ENCODE results near the gene TEF. TPM values are rescaled to one million over a fixed set of nuclear protein-coding genes. Genes with fewer than 3 reads are reported as not detected.

TEF gene
- total and polyA plus RNA-seq, 7 donors: 12.6 to 30.3 (median 21.3) TPM

- WGBS, 2 donors: 0 to 1% methylated on average over 34 of the region's 34 CpGs
- Histone ChIP-seq H3K27me3 (no peaks in the 10 kb centered on the region), H3K4me1 (peaks cover 0 to 33% (median 29%) of the 10 kb centered on the region in 4 donors), H3K9me3 (no peaks in the 10 kb centered on the region), H3K36me3 (peaks cover 0 to 17% (median 3%) of the 10 kb centered on the region in 4 donors), H3K27ac (peak overlapping the region; percentile 97 to 99 (median 98)), H3K4me3 (peak overlapping the region; percentile 89 to 99 (median 98))
- intact Hi-C loops (cut with DNase I): loop anchor here (1.0 to 2.0 kb wide), 2 partner anchors 23 to 43 kb away; partner anchors contain the start of gene ACO2
- TF ChIP-seq POLR2A (IDR thresholded peaks at IDR 0.05) (no peak), POLR2AphosphoS5 (IDR thresholded peaks at IDR 0.05) (no peak), EP300 (IDR thresholded peaks at IDR 0.05) (no peak)
- DNase-seq: peak; percentile 76
Measured at GRCh38 chr22:41446057-41446501, 64.3 kb downstream of the TEF start.

GRCh38 chr22:41446639-41447434 is 65.1 kb downstream of the TEF start, which contains the start of gene TOB2:
TOB2 (minus strand) TSS chr22:41446801; CDS start chr22:41437345, 9,456 bp downstream.
- Histone ChIP-seq H3K27ac (peak within 1 kb of the TSS; percentile 97 to 99 (median 98)), H3K4me3 (peak within 1 kb of the TSS; percentile 89 to 99 (median 98)), H3K27me3 (no peaks in the 10 kb centered on the region), H3K9me3 (no peaks in the 10 kb centered on the region), H3K4me1 (peaks cover 0 to 30% (median 23%) of the 10 kb centered on the region in 4 donors), H3K36me3 (peaks cover 0 to 13% (median 3%) of the 10 kb centered on the region in 4 donors)
- peak; percentile 98 for DNase-seq
- intact Hi-C loops (cut with DNase I): loop anchor here (1.0 to 2.0 kb wide), 3 partner anchors 22 to 66 kb away; partner anchors contain the start of genes ACO2 and TEF
- no peak for TF ChIP-seq CTCF (IDR thresholded peaks at IDR 0.05)
- peak; percentile 100 for TF ChIP-seq POLR2AphosphoS5 (IDR thresholded peaks at IDR 0.05)
- TF ChIP-seq POLR2A (IDR thresholded peaks at IDR 0.05): peak; percentile 100
- peak in 2 of 4 donors; percentile 48 to 88 for TF ChIP-seq EP300 (IDR thresholded peaks at IDR 0.05)
- WGBS, 2 donors: 0% methylated on average over 85 of the region's 85 CpGs

- H3K4me3 ChIP-seq: peak overlapping the region; percentile 89 to 99 (median 98)
Measured at GRCh38 chr22:41447435-41448188, 65.9 kb downstream of the TEF start.

GRCh38 chr22:41448189-41448808 is 66.6 kb downstream of the TEF start:
- intact Hi-C loops (cut with DNase I): no loop called here
- Histone ChIP-seq H3K9me3 (no peaks in the 10 kb centered on the region), H3K4me3 (peak overlapping the region; percentile 89 to 99 (median 98)), H3K27me3 (no peaks in the 10 kb centered on the region), H3K4me1 (peaks cover 0 to 16% (median 12%) of the 10 kb centered on the region in 4 donors), H3K27ac (peak overlapping the region; percentile 97 to 99 (median 98)), H3K36me3 (peaks cover 0 to 1% (median 0%) of the 10 kb centered on the region in 4 donors)
- peak; percentile 99 for DNase-seq
- 0 to 1% methylated on average over 28 of the region's 28 CpGs for WGBS, 2 donors
- peak; percentile 87 to 97 for TF ChIP-seq POLR2A (IDR thresholded peaks at IDR 0.05)
- TF ChIP-seq CTCF (IDR thresholded peaks at IDR 0.05): no peak
- peak; percentile 69 to 92 (median 78) for TF ChIP-seq EP300 (IDR thresholded peaks at IDR 0.05)
- TF ChIP-seq POLR2AphosphoS5 (IDR thresholded peaks at IDR 0.05): peak; percentile 97 to 99 (median 97)

More at GRCh38 chr22:41447435-41448188, 65.9 kb downstream of the TEF start:
- Histone ChIP-seq H3K36me3 (peaks cover 0 to 6% (median under 1%) of the 10 kb centered on the region in 4 donors), H3K9me3 (no peaks in the 10 kb centered on the region), H3K4me1 (peaks cover 0 to 23% (median 18%) of the 10 kb centered on the region in 4 donors), H3K27me3 (no peaks in the 10 kb centered on the region), H3K27ac (peak overlapping the region; percentile 97 to 99 (median 98))
- intact Hi-C loops (cut with DNase I): loop anchor here (1.0 to 2.0 kb wide), 2 partner anchors 45 to 66 kb away; partner anchors contain the start of gene TEF
- TF ChIP-seq CTCF (IDR thresholded peaks at IDR 0.05): no peak
- peak in 2 of 4 donors; percentile 31 to 72 for TF ChIP-seq POLR2AphosphoS5 (IDR thresholded peaks at IDR 0.05)
- TF ChIP-seq EP300 (IDR thresholded peaks at IDR 0.05): no peak
- 0 to 1% methylated on average over 63 of the region's 63 CpGs for WGBS, 2 donors
- DNase-seq: peak; percentile 89

Small RNA genes lying within 50 kb of the gene (small RNA-seq; reads per million reads assigned to genes)
- gene RNU6-495P: 0 reads per million in 3 donors

Other genes with a start within 250 kb of the TEF start
- gene L3MBTL2, start 176.6 kb upstream of the TEF start, total RNA-seq: 10 to 100 TPM in 3 of 4 donors, 1 to 10 TPM in 1; 9.9 to 19.0 (median 15.1) TPM
- gene L3MBTL2, start 176.6 kb upstream of the TEF start, polyA plus RNA-seq: 10 to 100 TPM in 1 of 3 donors, 1 to 10 TPM in 2; 7.2 to 17.8 (median 7.8) TPM
- 10 to 100 TPM in 3 of 4 donors, 1 to 10 TPM in 1; 3.3 to 25.5 (median 16.5) TPM for gene CHADL, start 141.0 kb upstream of the TEF start, total RNA-seq
- gene CHADL, start 141.0 kb upstream of the TEF start, polyA plus RNA-seq: 1 to 10 TPM in 2 of 3 donors, under 1 TPM in 1; 0.46 to 4.2 (median 2.1) TPM
- gene RANGAP1, start 95.8 kb upstream of the TEF start, total RNA-seq: 10 to 100 TPM; 24.5 to 41.3 (median 33.2) TPM
- 10 to 100 TPM; 18.7 to 64.8 (median 19.8) TPM for gene RANGAP1, start 95.8 kb upstream of the TEF start, polyA plus RNA-seq
- 10 to 100 TPM; 20.1 to 32.2 (median 25.8) TPM for gene ZC3H7B, start 80.4 kb upstream of the TEF start, total RNA-seq
- gene ZC3H7B, start 80.4 kb upstream of the TEF start, polyA plus RNA-seq: 10 to 100 TPM; 13.2 to 43.3 (median 15.7) TPM
- gene TOB2, start 64.9 kb downstream of the TEF start, total RNA-seq: 10 to 100 TPM; 23.2 to 38.2 (median 31.8) TPM
- gene TOB2, start 64.9 kb downstream of the TEF start, polyA plus RNA-seq: 10 to 100 TPM; 13.2 to 31.9 (median 15.0) TPM
- gene PHF5A, start 86.8 kb downstream of the TEF start, total RNA-seq: 10 to 100 TPM; 31.9 to 54.2 (median 44.4) TPM
- gene PHF5A, start 86.8 kb downstream of the TEF start, polyA plus RNA-seq: 10 to 100 TPM; 49.2 to 59.6 (median 59.6) TPM
- 10 to 100 TPM; 67.3 to 90.3 (median 83.0) TPM for gene ACO2, start 87.2 kb downstream of the TEF start, total RNA-seq
- gene ACO2, start 87.2 kb downstream of the TEF start, polyA plus RNA-seq: 100 to 1,000 TPM; 106 to 157 (median 127) TPM
- 10 to 100 TPM; 10.3 to 14.4 (median 12.2) TPM for gene POLR3H, start 162.5 kb downstream of the TEF start, total RNA-seq
- gene POLR3H, start 162.5 kb downstream of the TEF start, polyA plus RNA-seq: 10 to 100 TPM in 1 of 3 donors, 1 to 10 TPM in 2; 4.6 to 19.7 (median 7.2) TPM
- gene CSDC2, start 179.1 kb downstream of the TEF start, total RNA-seq: 10 to 100 TPM in 2 of 4 donors, 1 to 10 TPM in 2; 6.4 to 19.9 (median 10.6) TPM
- 1 to 10 TPM in 1 of 3 donors, under 1 TPM in 2; 0.46 to 1.2 (median 0.60) TPM for gene CSDC2, start 179.1 kb downstream of the TEF start, polyA plus RNA-seq
- gene PMM1, start 207.9 kb downstream of the TEF start, total RNA-seq: 10 to 100 TPM; 35.0 to 58.9 (median 43.6) TPM
- gene PMM1, start 207.9 kb downstream of the TEF start, polyA plus RNA-seq: 100 to 1,000 TPM in 1 of 3 donors, 10 to 100 TPM in 2; 52.4 to 102 (median 67.3) TPM
- 10 to 100 TPM; 11.0 to 29.1 (median 16.9) TPM for gene DESI1, start 239.1 kb downstream of the TEF start, total RNA-seq
- gene DESI1, start 239.1 kb downstream of the TEF start, polyA plus RNA-seq: 10 to 100 TPM; 10.2 to 19.2 (median 12.5) TPM
- 100 to 1,000 TPM; 143 to 220 (median 202) TPM for gene XRCC6, start 239.4 kb downstream of the TEF start, total RNA-seq
- 100 to 1,000 TPM; 141 to 203 (median 149) TPM for gene XRCC6, start 239.4 kb downstream of the TEF start, polyA plus RNA-seq

All from sigmoid colon (tissue), 7 donors.